Osteoblast (primary cell): ENCODE data around the gene CAMK1. TPM values are rescaled to one million over a fixed set of nuclear protein-coding genes. Genes with fewer than 3 reads are reported as not detected.

Source experiments
- DNase-seq: peaks from one replicate; pipeline ENCODE4 v3.0.0; 2011; ENCODE audit warnings: low spot score, mixed read lengths; ENCODE audit not compliant: insufficient read length; ENCODE audit errors: missing footprints
- H2AFZ ChIP-seq: 2 replicates; pipeline ENCODE4 v1.6.0; 2011; ENCODE audit warnings: mild to moderate bottlenecking, low read length
- H3K27ac ChIP-seq: 2 replicates; pipeline ENCODE4 v1.5.1; 2011; ENCODE audit warnings: mild to moderate bottlenecking, low read depth, low read length, moderate library complexity
- H3K27me3 ChIP-seq: 2 replicates; pipeline ENCODE4 v1.6.0; 2012; ENCODE audit warnings: mild to moderate bottlenecking, control low read depth, inconsistent platforms, low read length, moderate library complexity; ENCODE audit not compliant: insufficient read depth
- H3K36me3 ChIP-seq: 2 replicates; pipeline ENCODE4 v1.5.1; 2011; ENCODE audit warnings: mild to moderate bottlenecking, low read length, control low read depth, moderate library complexity; ENCODE audit not compliant: insufficient read depth
- H3K4me1 ChIP-seq: 2 replicates; pipeline ENCODE4 v1.5.1; 2011; ENCODE audit warnings: mild to moderate bottlenecking, low read length, control low read depth, moderate library complexity; ENCODE audit not compliant: insufficient read depth
- H3K4me2 ChIP-seq: 2 replicates; pipeline ENCODE4 v1.6.0; 2011; ENCODE audit warnings: mild to moderate bottlenecking, low read length; ENCODE audit not compliant: insufficient read depth
- H3K4me3 ChIP-seq: fragments of 200-600 bp; sonication (generic); 3 replicates; pipeline ENCODE4 v1.5.1; 2012; ENCODE audit warnings: mild to moderate bottlenecking, low read length, inconsistent platforms; ENCODE audit not compliant: insufficient read depth
- H3K79me2 ChIP-seq: 2 replicates; pipeline ENCODE4 v1.6.0; 2012; ENCODE audit warnings: mild to moderate bottlenecking, low read length, control low read depth, inconsistent platforms; ENCODE audit not compliant: insufficient read depth
- H3K9me3 ChIP-seq: 2 replicates; pipeline ENCODE4 v1.5.1; 2011; ENCODE audit warnings: low read depth, low read length, control low read depth
- H4K20me1 ChIP-seq: 2 replicates; pipeline ENCODE4 v1.6.0; 2012; ENCODE audit warnings: mild to moderate bottlenecking, low read length, control low read depth; ENCODE audit not compliant: insufficient read depth
- total RNA-seq: library from RNA; depleted of rRNA; stranded (reverse); fragments of >200 nt; gene quantifications from 2 replicates; pipeline ENCODE4 v1.2.3, GENCODE V29; 2012
- TF ChIP-seq, protein P1 (sequence below): IDR thresholded peaks from 2 replicates; pipeline ENCODE4 v1.5.1; 2011; ENCODE audit warnings: mild to moderate bottlenecking, low read depth, low read length, moderate library complexity; ENCODE audit errors: extremely low read depth

The CAMK1 gene
- total RNA-seq, 1 donor: 22.1 TPM

DNA sequence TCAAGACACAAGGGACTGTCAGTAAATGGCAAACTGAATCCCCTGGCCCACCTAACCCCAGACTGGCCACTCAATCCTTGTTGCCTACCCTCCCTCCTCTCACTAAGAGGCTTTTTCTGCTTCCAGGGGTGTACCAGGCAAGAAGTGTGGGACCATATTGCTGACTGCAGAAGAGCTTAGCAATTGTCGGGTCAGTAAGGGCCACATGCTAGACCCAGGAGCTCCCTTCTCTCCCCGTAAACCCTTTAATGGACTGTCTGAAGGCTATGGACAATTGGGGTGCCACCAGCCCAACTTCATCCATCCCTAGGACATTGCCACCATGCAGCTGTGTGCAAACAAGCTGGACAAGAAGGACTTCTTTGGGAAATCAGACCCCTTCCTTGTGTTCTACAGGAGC, 57.3 kb downstream of the CAMK1 start:
- TF ChIP-seq, protein P1, sequence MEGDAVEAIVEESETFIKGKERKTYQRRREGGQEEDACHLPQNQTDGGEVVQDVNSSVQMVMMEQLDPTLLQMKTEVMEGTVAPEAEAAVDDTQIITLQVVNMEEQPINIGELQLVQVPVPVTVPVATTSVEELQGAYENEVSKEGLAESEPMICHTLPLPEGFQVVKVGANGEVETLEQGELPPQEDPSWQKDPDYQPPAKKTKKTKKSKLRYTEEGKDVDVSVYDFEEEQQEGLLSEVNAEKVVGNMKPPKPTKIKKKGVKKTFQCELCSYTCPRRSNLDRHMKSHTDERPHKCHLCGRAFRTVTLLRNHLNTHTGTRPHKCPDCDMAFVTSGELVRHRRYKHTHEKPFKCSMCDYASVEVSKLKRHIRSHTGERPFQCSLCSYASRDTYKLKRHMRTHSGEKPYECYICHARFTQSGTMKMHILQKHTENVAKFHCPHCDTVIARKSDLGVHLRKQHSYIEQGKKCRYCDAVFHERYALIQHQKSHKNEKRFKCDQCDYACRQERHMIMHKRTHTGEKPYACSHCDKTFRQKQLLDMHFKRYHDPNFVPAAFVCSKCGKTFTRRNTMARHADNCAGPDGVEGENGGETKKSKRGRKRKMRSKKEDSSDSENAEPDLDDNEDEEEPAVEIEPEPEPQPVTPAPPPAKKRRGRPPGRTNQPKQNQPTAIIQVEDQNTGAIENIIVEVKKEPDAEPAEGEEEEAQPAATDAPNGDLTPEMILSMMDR: no peak
- Histone ChIP-seq H3K27me3 (peaks cover 23% of the 10 kb centered on the region), H4K20me1 (no peaks in the 10 kb centered on the region), H3K27ac (no peak overlapping the region), H3K4me1 (peaks cover 4% of the 10 kb centered on the region), H3K79me2 (no peaks in the 10 kb centered on the region), H3K36me3 (no peaks in the 10 kb centered on the region), H2AFZ (no peak overlapping the region), H3K9me3 (no peaks in the 10 kb centered on the region), H3K4me3 (no peak overlapping the region), H3K4me2 (no peak overlapping the region)
- no peak for DNase-seq

DNA sequence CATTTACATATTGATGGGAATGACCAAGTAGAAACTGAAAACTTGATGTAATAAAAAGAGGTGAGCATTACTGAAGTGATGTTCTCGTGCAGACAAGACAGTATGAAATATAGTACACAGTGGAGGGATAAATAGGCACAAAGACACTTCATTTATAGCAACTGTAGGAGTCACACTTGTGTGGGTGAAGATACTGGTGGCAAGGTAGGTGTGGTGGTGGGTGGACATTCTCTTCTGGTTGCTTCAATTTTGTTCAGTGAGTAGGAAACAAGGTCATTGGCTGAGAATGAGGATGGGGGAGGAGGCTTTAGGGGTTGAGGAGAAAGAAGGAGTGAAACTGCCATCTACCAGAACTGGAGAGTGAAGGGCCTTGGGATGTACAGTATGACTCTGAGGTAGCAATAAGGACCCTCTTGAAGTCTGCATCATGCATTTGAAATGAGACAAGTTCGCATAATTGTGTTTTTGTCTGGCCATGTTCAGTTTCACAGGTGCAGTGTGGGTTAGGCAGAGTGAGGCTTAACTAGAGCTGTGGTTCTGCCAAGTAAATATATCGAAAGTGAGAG, 59.5 kb downstream of the CAMK1 start:
- Histone ChIP-seq H3K36me3 (no peaks in the 10 kb centered on the region), H2AFZ (no peak overlapping the region), H4K20me1 (no peaks in the 10 kb centered on the region), H3K4me1 (no peaks in the 10 kb centered on the region), H3K4me3 (no peak overlapping the region), H3K79me2 (no peaks in the 10 kb centered on the region), H3K4me2 (no peak overlapping the region), H3K9me3 (no peaks in the 10 kb centered on the region), H3K27ac (no peak overlapping the region), H3K27me3 (peaks cover 26% of the 10 kb centered on the region)
- TF ChIP-seq, protein P1: no peak
- DNase-seq: no peak

Other genes with a start within 250 kb of the CAMK1 start
- under 0.01 TPM in 1 of 2 replicates, not detected in the other for gene LHFPL4, start 216.1 kb downstream of the CAMK1 start, total RNA-seq
- 47.1 and 47.4 TPM in 2 replicates for gene MTMR14, start 120.4 kb downstream of the CAMK1 start, total RNA-seq
- not detected in 2 replicates for gene CPNE9, start 66.1 kb downstream of the CAMK1 start, total RNA-seq
- gene BRPF1, start 38.2 kb downstream of the CAMK1 start, total RNA-seq: 14.1 and 14.5 TPM in 2 replicates
- 24.8 and 25.7 TPM in 2 replicates for gene OGG1, start 20.0 kb downstream of the CAMK1 start, total RNA-seq
- 88.4 and 102 TPM in 2 replicates for gene TADA3, start 22.5 kb upstream of the CAMK1 start, total RNA-seq
- 203 and 222 TPM in 2 replicates for gene ARPC4, start 23.1 kb upstream of the CAMK1 start, total RNA-seq
- 31.1 and 33.9 TPM in 2 replicates for gene TTLL3, start 40.3 kb upstream of the CAMK1 start, total RNA-seq
- 18.6 and 19.2 TPM in 2 replicates for gene RPUSD3, start 74.1 kb upstream of the CAMK1 start, total RNA-seq
- gene CIDEC, start 110.3 kb upstream of the CAMK1 start, total RNA-seq: not detected in 2 replicates
- gene JAGN1, start 120.7 kb upstream of the CAMK1 start, total RNA-seq: 21.8 and 26.1 TPM in 2 replicates
- 0.29 and 0.72 TPM in 2 replicates for gene IL17RE, start 132.9 kb upstream of the CAMK1 start, total RNA-seq
- gene IL17RC, start 147.2 kb upstream of the CAMK1 start, total RNA-seq: 42.1 and 47.0 TPM in 2 replicates
- gene CRELD1, start 163.9 kb upstream of the CAMK1 start, total RNA-seq: 7.6 and 10.3 TPM in 2 replicates
- gene PRRT3, start 182.5 kb upstream of the CAMK1 start, total RNA-seq: 3.5 and 4.3 TPM in 2 replicates
- gene EMC3, start 216.9 kb upstream of the CAMK1 start, total RNA-seq: 55.7 and 58.3 TPM in 2 replicates